Smooth muscle cell (in vitro differentiated cells): ENCODE measurements around the gene CIDEC. TPM values are rescaled to one million over a fixed set of nuclear protein-coding genes. Genes with fewer than 3 reads are reported as not detected.

Source experiments
- DNase-seq: peaks from one replicate; lab custom pipeline; 2025; ENCODE audit not compliant: unreplicated experiment; lab: John Stamatoyannopoulos, UW
- H2AFZ ChIP-seq: fragments of 200-600 bp; sonication (generic); 2 replicates; pipeline ENCODE4 v1.6.0; 2016; ENCODE audit warnings: antibody characterized with exemption, low read depth, mild to moderate bottlenecking
- H3F3A ChIP-seq: fragments of 200-600 bp; sonication (generic); 2 replicates; pipeline ENCODE4 v1.6.0; 2017; ENCODE audit warnings: antibody characterized with exemption, low read depth
- H3K27ac ChIP-seq: fragments of 200-600 bp; sonication (generic); 2 replicates; pipeline ENCODE4 v1.5.1; 2016; ENCODE audit warnings: low read depth, mild to moderate bottlenecking
- H3K27me3 ChIP-seq: fragments of 200-600 bp; sonication (generic); 2 replicates; pipeline ENCODE4 v1.6.1; 2016; ENCODE audit warnings: low read depth, mild to moderate bottlenecking
- H3K36me3 ChIP-seq: fragments of 200-600 bp; sonication (generic); 2 replicates; pipeline ENCODE4 v1.5.1; 2016; ENCODE audit warnings: low read depth
- H3K4me1 ChIP-seq: fragments of 200-600 bp; sonication (generic); 2 replicates; pipeline ENCODE4 v1.5.1; 2016; ENCODE audit warnings: low read depth
- H3K4me2 ChIP-seq: fragments of 200-600 bp; sonication (generic); 2 replicates; pipeline ENCODE4 v1.6.0; 2016; ENCODE audit warnings: mild to moderate bottlenecking
- H3K4me3 ChIP-seq: fragments of 200-600 bp; sonication (generic); 2 replicates; pipeline ENCODE4 v1.5.1; 2016; ENCODE audit warnings: mild to moderate bottlenecking
- H3K79me2 ChIP-seq: fragments of 200-600 bp; sonication (generic); 2 replicates; pipeline ENCODE4 v1.6.0; 2016; ENCODE audit warnings: low read depth, mild to moderate bottlenecking
- H3K9ac ChIP-seq: fragments of 200-600 bp; sonication (generic); 2 replicates; pipeline ENCODE4 v1.6.0; 2016; ENCODE audit warnings: low read depth
- H3K9me3 ChIP-seq: fragments of 200-600 bp; sonication (generic); replicated peaks from 2 replicates; pipeline ENCODE4 v1.5.1; 2016; ENCODE audit warnings: low read depth
- H4K20me1 ChIP-seq: fragments of 200-600 bp; sonication (generic); 2 replicates; pipeline ENCODE4 v1.6.0; 2016; ENCODE audit warnings: low read depth
- WGBS: methylation state at CpG from one replicate; pipeline ENCODE4 v1.1.7; 2016; ENCODE audit warnings: low lambda C conversion rate; 5-methylcytosine and 5-hydroxymethylcytosine counted together
- polyA plus RNA-seq: library from polyadenylated mRNA; unstranded; fragments of >200 nt; fragmentation: Nextera tagmentation; extraction: Ambion mirVana; gene quantifications from 2 replicates; pipeline ENCODE4 v1.2.1, GENCODE V29; 2016
- total RNA-seq: library from RNA; depleted of rRNA; stranded (reverse); fragments of >200 nt; gene quantifications from 2 replicates; pipeline ENCODE4 v1.2.3, GENCODE V29; 2014
- TF ChIP-seq, protein P1 (sequence below): fragments of 200-600 bp; sonication (generic); IDR thresholded peaks from 2 replicates; pipeline ENCODE4 v1.5.1; 2017; ENCODE audit warnings: borderline replicate concordance, mild to moderate bottlenecking, antibody characterized with exemption; ENCODE audit not compliant: insufficient read depth, poor library complexity, severe bottlenecking

The CIDEC gene
- total and polyA plus RNA-seq, 2 experiments from 2014 or later, result not detected

DNA sequence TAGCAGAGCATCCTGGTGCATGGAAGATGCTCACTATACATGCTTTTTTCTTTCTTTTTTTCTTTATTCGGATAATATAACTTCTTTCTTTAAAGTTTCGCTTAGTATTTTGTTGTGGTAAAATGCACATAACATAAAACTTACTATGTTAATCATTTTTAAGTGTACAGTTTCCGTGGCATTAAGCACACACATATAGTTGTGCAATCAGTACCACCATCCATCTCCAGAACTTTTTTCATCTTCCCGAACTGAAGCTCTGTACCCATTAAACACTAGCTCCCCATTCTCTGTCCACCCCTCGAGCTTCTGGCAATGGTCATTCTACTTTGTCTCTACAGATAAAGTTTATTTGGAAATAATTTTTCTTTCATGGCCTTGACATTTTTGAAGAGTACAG, 9.4 kb upstream of the CIDEC start:
- no peak overlapping the region for H2AFZ ChIP-seq
- H3K9ac ChIP-seq, result no peak overlapping the region
- no peaks in the 10 kb centered on the region for H3K9me3 ChIP-seq
- H3F3A ChIP-seq, result peaks cover 10% of the 10 kb centered on the region
- H3K27me3 ChIP-seq, result no peaks in the 10 kb centered on the region
- H3K27ac ChIP-seq, result no peak overlapping the region
- 82% methylated on average over 5 of the region's 5 CpGs for WGBS
- no peaks in the 10 kb centered on the region for H3K36me3 ChIP-seq
- no peak overlapping the region for H3K4me3 ChIP-seq
- DNase-seq, result no peak
- no peak overlapping the region for H3K4me2 ChIP-seq
- peaks cover 9% of the 10 kb centered on the region for H3K4me1 ChIP-seq
- peaks cover 19% of the 10 kb centered on the region for H3K79me2 ChIP-seq
- TF ChIP-seq, protein P1, sequence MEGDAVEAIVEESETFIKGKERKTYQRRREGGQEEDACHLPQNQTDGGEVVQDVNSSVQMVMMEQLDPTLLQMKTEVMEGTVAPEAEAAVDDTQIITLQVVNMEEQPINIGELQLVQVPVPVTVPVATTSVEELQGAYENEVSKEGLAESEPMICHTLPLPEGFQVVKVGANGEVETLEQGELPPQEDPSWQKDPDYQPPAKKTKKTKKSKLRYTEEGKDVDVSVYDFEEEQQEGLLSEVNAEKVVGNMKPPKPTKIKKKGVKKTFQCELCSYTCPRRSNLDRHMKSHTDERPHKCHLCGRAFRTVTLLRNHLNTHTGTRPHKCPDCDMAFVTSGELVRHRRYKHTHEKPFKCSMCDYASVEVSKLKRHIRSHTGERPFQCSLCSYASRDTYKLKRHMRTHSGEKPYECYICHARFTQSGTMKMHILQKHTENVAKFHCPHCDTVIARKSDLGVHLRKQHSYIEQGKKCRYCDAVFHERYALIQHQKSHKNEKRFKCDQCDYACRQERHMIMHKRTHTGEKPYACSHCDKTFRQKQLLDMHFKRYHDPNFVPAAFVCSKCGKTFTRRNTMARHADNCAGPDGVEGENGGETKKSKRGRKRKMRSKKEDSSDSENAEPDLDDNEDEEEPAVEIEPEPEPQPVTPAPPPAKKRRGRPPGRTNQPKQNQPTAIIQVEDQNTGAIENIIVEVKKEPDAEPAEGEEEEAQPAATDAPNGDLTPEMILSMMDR, result no peak
- no peaks in the 10 kb centered on the region for H4K20me1 ChIP-seq

DNA sequence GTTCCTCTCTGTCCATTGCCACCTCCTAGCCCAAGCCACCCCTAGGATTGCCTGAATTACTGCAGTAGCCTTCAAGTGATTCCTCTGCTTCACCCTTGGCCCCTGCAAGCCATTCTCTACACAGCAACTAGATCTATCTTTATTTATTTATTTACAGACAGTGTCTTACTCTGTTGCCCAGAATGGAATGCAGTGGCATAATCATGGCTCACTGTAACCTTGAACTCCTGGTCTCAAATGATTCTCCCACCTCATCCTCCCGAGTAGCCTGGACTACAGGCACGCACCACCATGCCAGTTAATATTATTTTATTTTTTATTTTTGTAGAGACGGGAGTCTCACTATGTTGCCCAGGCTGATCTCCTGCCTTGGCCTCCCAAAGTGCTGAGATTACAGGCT, 8.5 kb upstream of the CIDEC start:
- DNase-seq, result no peak

DNA sequence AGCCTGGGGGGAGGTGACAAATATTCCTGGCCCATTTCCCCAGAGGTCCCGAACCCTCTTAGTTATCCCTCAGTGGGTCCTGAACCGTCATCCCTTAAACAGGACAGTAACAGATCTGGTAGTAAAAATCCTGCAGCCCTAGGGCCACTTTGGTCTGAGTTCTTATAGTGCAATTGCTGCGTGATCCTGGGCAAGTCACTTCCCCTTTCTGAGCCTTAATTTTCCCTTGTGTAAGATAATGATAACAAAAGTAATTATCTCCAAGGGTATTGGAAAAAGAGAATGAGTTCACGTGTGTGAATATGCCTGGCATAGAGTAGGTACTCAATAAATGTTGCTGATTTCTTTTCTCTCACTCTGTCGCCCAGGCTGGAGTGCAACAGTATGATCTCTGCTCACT, 7.4 kb upstream of the CIDEC start:
- Histone ChIP-seq H3K9ac (no peak overlapping the region), H3K4me2 (no peak overlapping the region), H3K27ac (no peak overlapping the region), H3K79me2 (peaks cover 19% of the 10 kb centered on the region), H3K27me3 (no peaks in the 10 kb centered on the region), H3K9me3 (no peaks in the 10 kb centered on the region), H3F3A (peaks cover 20% of the 10 kb centered on the region), H3K4me1 (peaks cover 15% of the 10 kb centered on the region), H4K20me1 (no peaks in the 10 kb centered on the region), H3K36me3 (no peaks in the 10 kb centered on the region), H2AFZ (no peak overlapping the region), H3K4me3 (no peak overlapping the region)
- 95% methylated on average over 5 of the region's 5 CpGs for WGBS
- TF ChIP-seq, protein P1, result no peak
- no peak for DNase-seq

More for the DNA sequence above, 8.5 kb upstream of the CIDEC start:
- Histone ChIP-seq H3K79me2 (peaks cover 19% of the 10 kb centered on the region), H4K20me1 (no peaks in the 10 kb centered on the region), H3F3A (peaks cover 19% of the 10 kb centered on the region), H3K4me2 (no peak overlapping the region), H3K27me3 (no peaks in the 10 kb centered on the region), H3K27ac (no peak overlapping the region), H3K4me3 (no peak overlapping the region), H3K36me3 (no peaks in the 10 kb centered on the region), H3K4me1 (peaks cover 15% of the 10 kb centered on the region), H2AFZ (no peak overlapping the region), H3K9ac (no peak overlapping the region), H3K9me3 (no peaks in the 10 kb centered on the region)
- WGBS, result 94% methylated on average over 3 of the region's 3 CpGs
- TF ChIP-seq, protein P1, result no peak

DNA sequence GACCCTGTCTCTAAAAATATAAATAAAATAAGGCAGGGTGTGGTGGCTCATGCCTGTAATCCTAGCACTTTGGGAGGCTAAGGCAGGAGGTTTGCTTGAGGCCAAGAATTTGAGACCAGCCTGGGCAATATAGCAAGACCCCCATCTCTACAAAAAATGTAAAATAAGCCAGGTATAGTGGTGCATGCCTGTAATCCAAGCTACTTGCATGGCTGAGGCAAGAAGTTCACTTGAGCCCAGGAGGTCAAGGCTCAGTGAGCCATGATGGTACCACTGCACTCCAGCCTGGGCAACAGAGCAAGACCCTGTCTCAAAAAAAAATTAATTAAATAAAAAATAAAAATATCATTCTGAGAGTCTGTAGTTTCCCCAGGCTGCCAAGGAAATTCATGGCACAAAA, 6.3 kb upstream of the CIDEC start:
- peaks cover 9% of the 10 kb centered on the region for H3K79me2 ChIP-seq
- no peaks in the 10 kb centered on the region for H3K36me3 ChIP-seq
- TF ChIP-seq, protein P1, result no peak
- H3K9me3 ChIP-seq, result no peaks in the 10 kb centered on the region
- no peaks in the 10 kb centered on the region for H4K20me1 ChIP-seq
- H2AFZ ChIP-seq, result no peak overlapping the region
- peaks cover 9% of the 10 kb centered on the region for H3K4me1 ChIP-seq
- peaks cover 20% of the 10 kb centered on the region for H3F3A ChIP-seq
- H3K9ac ChIP-seq, result no peak overlapping the region
- DNase-seq, result no peak
- no peak overlapping the region for H3K4me2 ChIP-seq
- no peaks in the 10 kb centered on the region for H3K27me3 ChIP-seq
- H3K27ac ChIP-seq, result no peak overlapping the region
- H3K4me3 ChIP-seq, result no peak overlapping the region
